Activated CD8-positive, alpha-beta T cell treated with anti-CD3 and anti-CD28 coated beads for 36 hours (primary cell): ENCODE results near the gene RYK. TPM values are rescaled to one million over a fixed set of nuclear protein-coding genes. Genes with fewer than 3 reads are reported as not detected.
"Not testable (repeated sequence)": the region's sequence is repeated elsewhere in the genome, so short reads cannot be mapped to it uniquely, and the experiment has no call there.

Source experiments
- ATAC-seq: fragments of 200-7000 bp; cut with Tn5 transposase; one replicate; pipeline ENCODE4 v1.10.0; 2021; ENCODE audit warnings: mild to moderate bottlenecking, moderate library complexity
- CTCF ChIA-PET: fragments of 350-600 bp; sonication (Branson Sonifier 250); formaldehyde crosslinking; loops from one replicate; lab custom pipeline; 2021; ENCODE audit warnings: antibody characterized with exemption; lab: Charles Lee
- POLR2A ChIA-PET: fragments of 350-600 bp; sonication (Branson Sonifier 250); formaldehyde crosslinking; loops from one replicate; lab custom pipeline; 2021; ENCODE audit warnings: antibody characterized with exemption; lab: Charles Lee
- DNase-seq: peaks from one replicate; pipeline ENCODE4 v3.0.0-alpha.2; 2020
- H3K27ac Mint-ChIP-seq: one replicate; pipeline ENCODE4 v1.8.0; 2021; ENCODE audit warnings: mild to moderate bottlenecking, mixed read lengths
- H3K27me3 Mint-ChIP-seq: one replicate; pipeline ENCODE4 v1.8.0; 2021; ENCODE audit warnings: mixed read lengths
- H3K36me3 Mint-ChIP-seq: one replicate; pipeline ENCODE4 v1.8.0; 2021; ENCODE audit warnings: low read depth, mixed read lengths
- H3K4me1 Mint-ChIP-seq: one replicate; pipeline ENCODE4 v1.8.0; 2021; ENCODE audit warnings: low read depth, mixed read lengths
- H3K4me3 Mint-ChIP-seq: one replicate; pipeline ENCODE4 v1.8.0; 2021; ENCODE audit warnings: mild to moderate bottlenecking, moderate library complexity, mixed read lengths
- H3K9me3 Mint-ChIP-seq: one replicate; pipeline ENCODE4 v1.8.0; 2021; ENCODE audit warnings: mixed read lengths
- CTCF ChIP-seq: fragments of 200-600 bp; IDR thresholded peaks from one replicate; pipeline ENCODE4 v1.8.0; 2022; ENCODE audit warnings: antibody characterized with exemption, mild to moderate bottlenecking
- intact Hi-C: fragments of 100-400 bp; cut with micrococcal nuclease; formaldehyde crosslinking; loops from one replicate; pipeline ENCODE4 v1.10.0; 2022
- total RNA-seq, 2 experiments: library from RNA; stranded (reverse); gene quantifications; one replicate each; pipeline ENCODE4 v1.2.3, GENCODE V29; 2021

RYK gene
- total RNA-seq, 2 experiments from 2014 or later = 19.8 to 21.9 TPM

GRCh38 chr3:134212967-134213665, 37.5 kb downstream of the RYK start:
- Mint-ChIP-seq H3K27ac (no peak overlapping the region), H3K36me3 (peaks cover 20% of the 10 kb centered on the region), H3K4me1 (peaks cover 30% of the 10 kb centered on the region), H3K9me3 (no peaks in the 10 kb centered on the region), H3K4me3 (no peak overlapping the region), H3K27me3 (no peaks in the 10 kb centered on the region)
- peak; percentile 97 for TF ChIP-seq CTCF
- intact Hi-C loops = loop anchor here (5.0 kb wide), 4 partner anchors 34 to 259 kb away; no protein-coding TSS in a partner anchor
- ChIA-PET CTCF (interaction anchor here (0.7 to 4.7 kb wide), 49 partner anchors 8 to 283 kb away, joined by 3 to 73 read pairs (median 6); partner anchors contain the start of genes ANAPC13, CEP63 and RYK), POLR2A (interaction anchor here (1.3 to 1.5 kb wide), 2 partner anchors 25 to 264 kb away, joined by 3 to 4 read pairs; no protein-coding TSS in a partner anchor)
- ATAC-seq (peak; percentile 92), DNase-seq (peak; percentile 94)

GRCh38 chr3:134211797-134212196, 38.9 kb downstream of the RYK start:
- peak; percentile 38 for TF ChIP-seq CTCF
- peaks cover 24% of the 10 kb centered on the region for H3K4me1 Mint-ChIP-seq
- CTCF ChIA-PET = interaction anchor here (0.7 to 4.7 kb wide), 39 partner anchors 10 to 281 kb away, joined by 3 to 73 read pairs (median 7); partner anchors contain the start of gene RYK
- no peak overlapping the region for H3K27ac Mint-ChIP-seq
- intact Hi-C loops = loop anchor here (5.0 kb wide), 4 partner anchors 36 to 261 kb away; no protein-coding TSS in a partner anchor
- POLR2A ChIA-PET = interaction anchor here (1.3 kb wide), 1 partner anchor 26 kb away, joined by 4 read pairs; no protein-coding TSS in a partner anchor
- H3K27me3 Mint-ChIP-seq = no peaks in the 10 kb centered on the region
- H3K36me3 Mint-ChIP-seq = peaks cover 19% of the 10 kb centered on the region
- DNase-seq = peak; percentile 52
- H3K9me3 Mint-ChIP-seq = no peaks in the 10 kb centered on the region
- H3K4me3 Mint-ChIP-seq = no peak overlapping the region
- no peak for ATAC-seq

GRCh38 chr3:134205451-134205850, 45.2 kb downstream of the RYK start:
- H3K27me3 Mint-ChIP-seq = no peaks in the 10 kb centered on the region
- no peak overlapping the region for H3K27ac Mint-ChIP-seq
- H3K36me3 Mint-ChIP-seq = peaks cover 18% of the 10 kb centered on the region
- ChIA-PET CTCF (interaction anchor here (0.7 to 1.1 kb wide), 2 partner anchors 34 to 270 kb away, joined by 3 to 4 read pairs; no protein-coding TSS in a partner anchor), POLR2A (no interaction called here)
- no peak for TF ChIP-seq CTCF
- no peaks in the 10 kb centered on the region for H3K9me3 Mint-ChIP-seq
- ATAC-seq (no peak), DNase-seq (no peak)
- intact Hi-C loops = no loop called here
- no peak overlapping the region for H3K4me3 Mint-ChIP-seq
- H3K4me1 Mint-ChIP-seq = no peaks in the 10 kb centered on the region

- Mint-ChIP-seq H3K9me3 (peaks cover 3% of the 10 kb centered on the region), H3K4me3 (no peak overlapping the region), H3K4me1 (peaks cover 8% of the 10 kb centered on the region), H3K27me3 (no peaks in the 10 kb centered on the region), H3K27ac (no peak overlapping the region), H3K36me3 (peaks cover 27% of the 10 kb centered on the region)
- no peak for TF ChIP-seq CTCF
- DNase-seq = no peak
- CTCF ChIA-PET = interaction anchor here (1.5 to 7.9 kb wide), 3 partner anchors 12 to 107 kb away, joined by 3 to 73 read pairs (median 3); no protein-coding TSS in a partner anchor
- POLR2A ChIA-PET = no interaction called here
- no peak for ATAC-seq
- intact Hi-C loops = no loop called here
Measured at GRCh38 chr3:134201201-134202130, 49.2 kb downstream of the RYK start.

GRCh38 chr3:134199880-134200279, 50.8 kb downstream of the RYK start:
- not testable (repeated sequence) for H3K27me3 Mint-ChIP-seq, H3K9me3 Mint-ChIP-seq, DNase-seq, H3K4me3 Mint-ChIP-seq, H3K27ac Mint-ChIP-seq, H3K4me1 Mint-ChIP-seq, ATAC-seq
- intact Hi-C loops = loop anchor here (5.0 kb wide), 2 partner anchors 107 to 272 kb away; no protein-coding TSS in a partner anchor
- POLR2A ChIA-PET = interaction anchor here (1.3 kb wide), 1 partner anchor 276 kb away, joined by 4 read pairs; no protein-coding TSS in a partner anchor
- CTCF ChIA-PET = interaction anchor here (1.0 to 7.9 kb wide), 10 partner anchors 13 to 278 kb away, joined by 3 to 73 read pairs (median 4); no protein-coding TSS in a partner anchor
- peaks cover 32% of the 10 kb centered on the region for H3K36me3 Mint-ChIP-seq
